Panc1 (cell line): Measurements from ENCODE around the gene KNSTRN. TPM values are rescaled to one million over a fixed set of nuclear protein-coding genes. Genes with fewer than 3 reads are reported as not detected.
A peak's percentile ranks its signal among the peaks of the same experiment; 100 is the strongest.

Experiments used
- ATAC-seq: fragments of 200-7000 bp; cut with Tn5 transposase; 2 replicates; pipeline ENCODE4 v1.9.1; 2020; ENCODE audit warnings: mild to moderate bottlenecking, moderate library complexity
- BruUV-seq: library from RNA; stranded (reverse); fragments of 400-500 nt; replicated peaks from 2 replicates; lab custom pipeline; 2021; lab: Mats Ljungman, UMichigan
- CTCF ChIA-PET: fragments of 300-600 bp; sonication (Branson Sonifier 250); formaldehyde crosslinking; loops from one replicate; lab custom pipeline; 2022; ENCODE audit warnings: antibody characterized with exemption; lab: Charles Lee
- POLR2A ChIA-PET: fragments of 300-600 bp; sonication (Branson Sonifier 250); formaldehyde crosslinking; loops from one replicate; lab custom pipeline; 2022; ENCODE audit warnings: antibody characterized with exemption; lab: Charles Lee
- DNase-seq: peaks from one replicate; pipeline ENCODE4 v3.0.0-alpha.2; 2010; ENCODE audit warnings: low read depth, low spot score
- H3K27ac ChIP-seq: 2 replicates; pipeline ENCODE4 v1.5.1; 2011; ENCODE audit warnings: mild to moderate bottlenecking, low read length, inconsistent platforms
- H3K27me3 ChIP-seq: fragments of 200-500 bp; sonication (Bioruptor generic); 2 replicates; pipeline ENCODE4 v1.6.0; 2014; ENCODE audit warnings: low read length, inconsistent platforms; ENCODE audit not compliant: control insufficient read depth, insufficient read depth
- H3K36me3 ChIP-seq: fragments of 200-500 bp; sonication (Bioruptor generic); 2 replicates; pipeline ENCODE4 v1.5.1; 2014; ENCODE audit warnings: inconsistent platforms, mild to moderate bottlenecking, low read length, moderate library complexity; ENCODE audit not compliant: control insufficient read depth, insufficient read depth
- H3K4me1 ChIP-seq: 2 replicates; pipeline ENCODE4 v1.5.1; 2011; ENCODE audit warnings: inconsistent platforms, mild to moderate bottlenecking, low read length, moderate library complexity; ENCODE audit not compliant: control insufficient read depth, insufficient read depth
- H3K4me3 ChIP-seq, 2 experiments: 2 replicates each; pipeline ENCODE4 v1.5.1; 2011 to 2012; ENCODE audit warnings: low read depth in 2 of 2, low read length in 2 of 2, mild to moderate bottlenecking in 2 of 2, inconsistent platforms in 1 of 2, moderate library complexity in 1 of 2
- H3K9me3 ChIP-seq: fragments of 200-500 bp; sonication (Bioruptor generic); 2 replicates; pipeline ENCODE4 v1.5.1; 2014; ENCODE audit warnings: low read depth, mild to moderate bottlenecking, inconsistent platforms, low read length, moderate library complexity; ENCODE audit not compliant: control insufficient read depth, insufficient read depth
- POLR2AphosphoS5 ChIP-seq: IDR thresholded peaks from 2 replicates; pipeline ENCODE4 v1.6.1; 2012; ENCODE audit warnings: mild to moderate bottlenecking, low read depth, low read length, moderate library complexity
- REST ChIP-seq, 2 experiments: IDR thresholded peaks; 2 replicates each; pipeline ENCODE4 v1.6.1; 2011 to 2012; ENCODE audit warnings: low read depth in 2 of 2, control low read depth in 1 of 2, low read length in 1 of 2, mild to moderate bottlenecking in 1 of 2, moderate library complexity in 1 of 2; ENCODE audit not compliant: insufficient read depth in 1 of 2
- SIN3A ChIP-seq: IDR thresholded peaks from 2 replicates; pipeline ENCODE4 v1.6.1; 2012; ENCODE audit warnings: low read depth, mild to moderate bottlenecking, low read length, moderate library complexity, borderline replicate concordance; ENCODE audit not compliant: insufficient read depth
- TCF7L2 ChIP-seq: IDR thresholded peaks from 2 replicates; pipeline ENCODE4 v1.6.1; 2011; ENCODE audit warnings: mild to moderate bottlenecking, low read depth, low read length, inconsistent platforms
- in situ Hi-C: cut with HindIII; loops from 2 replicates; pipeline ENCODE4 v1.10.0; 2016; ENCODE audit warnings: low sequenced_read_pairs, low pct_unique_long_range_greater_than_20kb
- intact Hi-C: fragments of 100-400 bp; cut with micrococcal nuclease; formaldehyde crosslinking; loops from one replicate; pipeline ENCODE4 v1.10.0; 2022; ENCODE audit not compliant: unreplicated experiment
- total RNA-seq: library from RNA; stranded (reverse); gene quantifications from one replicate; pipeline ENCODE4 v1.2.1, GENCODE V29; 2021; ENCODE audit not compliant: unreplicated experiment
- TF ChIP-seq, protein P1 (sequence below): fragments of 450-650 bp; IDR thresholded peaks from 2 replicates; pipeline ENCODE4 v1.5.1; 2017; ENCODE audit warnings: mild to moderate bottlenecking

Gene KNSTRN
- total RNA-seq, 1 experiment from 2014 or later = 74.6 TPM

- POLR2A ChIA-PET = no interaction called here
- intact Hi-C loops = loop anchor here (2.0 kb wide), 1 partner anchor 75 kb away; no protein-coding TSS in a partner anchor
- Histone ChIP-seq H3K4me3 (no peak overlapping the region), H3K9me3 (no peaks in the 10 kb centered on the region), H3K4me1 (peaks cover 26% of the 10 kb centered on the region), H3K27ac (peak overlapping the region; percentile 41; the same call in 1 of the 2 replicates), H3K27me3 (no peaks in the 10 kb centered on the region), H3K36me3 (no peaks in the 10 kb centered on the region)
- in situ Hi-C loops = no loop called here
- CTCF ChIA-PET = no interaction called here
- ATAC-seq = no peak
- BruUV-seq = no TSS peak
- no peak for DNase-seq
- TF ChIP-seq, protein P1, sequence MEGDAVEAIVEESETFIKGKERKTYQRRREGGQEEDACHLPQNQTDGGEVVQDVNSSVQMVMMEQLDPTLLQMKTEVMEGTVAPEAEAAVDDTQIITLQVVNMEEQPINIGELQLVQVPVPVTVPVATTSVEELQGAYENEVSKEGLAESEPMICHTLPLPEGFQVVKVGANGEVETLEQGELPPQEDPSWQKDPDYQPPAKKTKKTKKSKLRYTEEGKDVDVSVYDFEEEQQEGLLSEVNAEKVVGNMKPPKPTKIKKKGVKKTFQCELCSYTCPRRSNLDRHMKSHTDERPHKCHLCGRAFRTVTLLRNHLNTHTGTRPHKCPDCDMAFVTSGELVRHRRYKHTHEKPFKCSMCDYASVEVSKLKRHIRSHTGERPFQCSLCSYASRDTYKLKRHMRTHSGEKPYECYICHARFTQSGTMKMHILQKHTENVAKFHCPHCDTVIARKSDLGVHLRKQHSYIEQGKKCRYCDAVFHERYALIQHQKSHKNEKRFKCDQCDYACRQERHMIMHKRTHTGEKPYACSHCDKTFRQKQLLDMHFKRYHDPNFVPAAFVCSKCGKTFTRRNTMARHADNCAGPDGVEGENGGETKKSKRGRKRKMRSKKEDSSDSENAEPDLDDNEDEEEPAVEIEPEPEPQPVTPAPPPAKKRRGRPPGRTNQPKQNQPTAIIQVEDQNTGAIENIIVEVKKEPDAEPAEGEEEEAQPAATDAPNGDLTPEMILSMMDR = no peak
- TF ChIP-seq SIN3A (no peak), REST (IDR thresholded peaks at IDR 0.05; ENCODE audit: insufficient read depth in 1 of 2, low read depth in 2 of 2, low read length in 1 of 2) (no peak), TCF7L2 (no peak), POLR2AphosphoS5 (no peak)
These were observed 36.5 kb upstream of the KNSTRN start for GRCh38 chr15:40345867-40346578.

DNA sequence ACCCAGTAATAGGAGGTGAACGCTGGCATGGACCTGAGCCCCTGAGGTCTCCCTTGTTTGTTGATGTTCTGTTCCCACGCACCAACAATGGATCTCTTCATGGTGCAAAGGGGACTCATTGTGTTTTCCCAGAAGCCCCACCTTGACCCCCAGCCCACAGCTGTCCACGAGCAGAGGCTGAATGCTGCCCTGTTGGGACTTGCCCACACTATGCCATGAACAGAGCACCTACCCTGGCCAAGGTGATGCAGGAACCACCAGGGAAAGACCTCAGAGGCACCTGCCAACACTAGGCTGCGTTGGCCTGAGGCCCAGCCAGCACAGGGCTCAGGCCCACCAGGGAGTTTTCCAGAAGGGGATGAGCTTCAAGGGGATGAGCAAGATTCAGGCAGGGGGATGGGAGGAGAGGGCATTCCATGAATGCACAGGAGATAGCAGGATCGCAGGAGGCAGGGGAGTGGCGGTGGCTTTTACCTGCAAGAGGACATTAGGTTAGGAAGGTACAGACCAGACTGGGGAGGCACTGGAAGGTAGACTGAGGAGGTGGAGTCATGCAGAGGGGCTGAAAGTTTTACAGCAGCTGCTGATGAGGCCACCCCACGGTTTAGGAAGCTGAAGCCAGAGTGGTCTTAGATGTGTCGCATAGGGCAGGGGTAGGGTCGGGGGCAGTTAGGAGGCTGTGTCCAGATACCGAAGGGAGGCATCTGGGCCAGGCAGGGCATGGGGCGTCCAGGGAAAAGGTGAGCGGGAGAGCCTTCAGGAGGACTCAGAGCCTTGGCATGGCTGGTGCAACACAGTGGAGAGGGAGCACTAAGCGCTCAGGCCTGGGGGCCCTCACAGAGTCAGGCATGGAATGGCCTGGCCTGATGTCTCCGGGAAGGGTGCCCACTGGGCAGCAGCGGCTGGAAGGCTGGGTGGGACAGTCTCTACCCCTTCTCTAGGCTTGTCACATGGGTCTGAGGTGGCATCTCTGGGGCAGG is 35.7 kb upstream of the KNSTRN start:
- Histone ChIP-seq H3K4me1 (peaks cover 18% of the 10 kb centered on the region), H3K36me3 (no peaks in the 10 kb centered on the region), H3K27me3 (no peaks in the 10 kb centered on the region), H3K27ac (no peak overlapping the region), H3K4me3 (no peak overlapping the region), H3K9me3 (no peaks in the 10 kb centered on the region)
- in situ Hi-C loops = no loop called here
- ATAC-seq (no peak), DNase-seq (no peak)
- POLR2A ChIA-PET = no interaction called here
- TF ChIP-seq, protein P1 = no peak
- TF ChIP-seq REST (IDR thresholded peaks at IDR 0.05; ENCODE audit: insufficient read depth in 1 of 2, low read depth in 2 of 2, low read length in 1 of 2) (no peak), SIN3A (no peak), POLR2AphosphoS5 (no peak), TCF7L2 (no peak)
- intact Hi-C loops = no loop called here
- CTCF ChIA-PET = interaction anchor here (1.0 kb wide), 1 partner anchor 9 kb away, joined by 3 read pairs; no protein-coding TSS in a partner anchor
- BruUV-seq = no TSS peak
